H1 (cell line): ENCODE results near the gene PIEZO1. TPM values are rescaled to one million over a fixed set of nuclear protein-coding genes. Genes with fewer than 3 reads are reported as not detected.
A peak's percentile ranks its signal among the peaks of the same experiment; 100 is the strongest.

Experiments
- CTCF ChIA-PET: fragments of 300-600 bp; sonication (Branson Sonifier 250); formaldehyde crosslinking; loops from one replicate; lab custom pipeline; 2021; ENCODE audit not compliant: partially characterized antibody; lab: Charles Lee
- POLR2A ChIA-PET: fragments of 300-600 bp; sonication (Branson Sonifier 250); formaldehyde crosslinking; loops from one replicate; lab custom pipeline; 2021; ENCODE audit warnings: inconsistent platforms; ENCODE audit not compliant: partially characterized antibody; lab: Charles Lee
- DNase-seq, 2 experiments: peaks; one replicate each; pipeline versions ENCODE4 v3.0.0 to v3.0.0-alpha.2; 2010 to 2022; ENCODE audit warnings: low spot score in 2 of 2, low read depth in 1 of 2, mixed read lengths in 1 of 2
- FAIRE-seq: peaks from 2 replicates; lab custom pipeline; 2011; peaks lifted over from hg19 to GRCh38; lab: Jason Lieb, UNC
- H2AFZ ChIP-seq: 2 replicates; pipeline ENCODE4 v1.8.1; 2012; ENCODE audit warnings: low read length, inconsistent platforms
- H2AK5ac ChIP-seq: 2 replicates; pipeline ENCODE4 v1.6.1; 2013; ENCODE audit warnings: low read depth, low read length
- H2BK120ac ChIP-seq: replicated peaks from 2 replicates; pipeline ENCODE3; 2013; ENCODE audit warnings: low read depth, low read length, inconsistent platforms
- H2BK12ac ChIP-seq: 2 replicates; pipeline ENCODE4 v1.6.1; 2013; ENCODE audit warnings: low read depth, low read length
- H2BK15ac ChIP-seq: 2 replicates; pipeline ENCODE4 v1.6.1; 2013; ENCODE audit warnings: low read length
- H2BK20ac ChIP-seq: 2 replicates; pipeline ENCODE4 v1.6.1; 2013; ENCODE audit warnings: low read length
- H2BK5ac ChIP-seq: 2 replicates; pipeline ENCODE4 v1.6.1; 2013; ENCODE audit warnings: low read depth, low read length
- H3K14ac ChIP-seq: 2 replicates; pipeline ENCODE4 v1.6.1; 2013; ENCODE audit warnings: inconsistent platforms; ENCODE audit not compliant: insufficient read length
- H3K18ac ChIP-seq: 2 replicates; pipeline ENCODE4 v1.6.1; 2013; ENCODE audit warnings: low read length; ENCODE audit errors: extremely low read depth
- H3K23ac ChIP-seq: 2 replicates; pipeline ENCODE4 v1.6.1; 2013; ENCODE audit warnings: inconsistent platforms; ENCODE audit not compliant: insufficient read length
- H3K23me2 ChIP-seq: 2 replicates; pipeline ENCODE4 v1.6.1; 2013; ENCODE audit warnings: low read depth, low read length
- H3K27ac ChIP-seq: 2 replicates; pipeline ENCODE4 v1.6.1; 2011; ENCODE audit warnings: low read depth, low read length, inconsistent platforms
- H3K27me3 ChIP-seq, 4 experiments: replicated peaks in 1 of 4; 1 replicate in 1 of 4; 2 replicates in 3 of 4; pipeline versions ENCODE4 v1.6.1 to v1.8.1; 2011 to 2013; ENCODE audit warnings: low read length in 3 of 4, mild to moderate bottlenecking in 3 of 4, inconsistent platforms in 2 of 4, mixed read lengths in 2 of 4, moderate library complexity in 1 of 4; ENCODE audit not compliant: control insufficient read depth in 3 of 4, insufficient read depth in 3 of 4; ENCODE audit errors: extremely low read depth in 1 of 4
- H3K36me3 ChIP-seq, 4 experiments: 2 replicates each; pipeline versions ENCODE4 v1.6.1 to v1.8.1; 2011 to 2013; ENCODE audit warnings: mild to moderate bottlenecking in 4 of 4, low read length in 3 of 4, moderate library complexity in 2 of 4, control low read depth in 1 of 4, inconsistent platforms in 1 of 4; ENCODE audit not compliant: insufficient read depth in 4 of 4, control insufficient read depth in 2 of 4
- H3K4ac ChIP-seq: replicated peaks from 2 replicates; pipeline ENCODE3; 2013; ENCODE audit warnings: low read length, low read depth, mixed read lengths, inconsistent platforms; ENCODE audit not compliant: insufficient read length
- H3K4me1 ChIP-seq, 4 experiments: replicated peaks in 1 of 4; 1 replicate in 1 of 4; 2 replicates in 3 of 4; pipeline versions ENCODE4 v1.6.1 to v1.8.1; 2011 to 2013; ENCODE audit warnings: low read length in 3 of 4, inconsistent platforms in 2 of 4, mixed read lengths in 1 of 4; ENCODE audit not compliant: insufficient read depth in 4 of 4, control insufficient read depth in 3 of 4
- H3K4me2 ChIP-seq, 2 experiments: 2 replicates each; pipeline versions ENCODE4 v1.6.1 to v1.8.1; 2011 to 2013; ENCODE audit warnings: low read depth in 2 of 2, low read length in 2 of 2, control low read depth in 1 of 2, inconsistent platforms in 1 of 2, mild to moderate bottlenecking in 1 of 2; ENCODE audit not compliant: insufficient read depth in 1 of 2
- H3K4me3 ChIP-seq, 4 experiments: fragments of 200-600, 300-600 bp in 1 of 4; sonication (generic), shearing (Covaris generic), sonication (Bioruptor Twin) in 1 of 4; 2 replicates each; pipeline versions ENCODE4 v1.5.1 to v1.8.1; 2011 to 2016; ENCODE audit warnings: low read length in 4 of 4, low read depth in 3 of 4, control low read depth in 2 of 4, inconsistent platforms in 2 of 4, mild to moderate bottlenecking in 2 of 4, mixed read lengths in 1 of 4, moderate library complexity in 1 of 4; ENCODE audit not compliant: insufficient read depth in 2 of 4; ENCODE audit errors: extremely low read depth in 1 of 4
- H3K56ac ChIP-seq: replicated peaks from 2 replicates; pipeline ENCODE3; 2013; ENCODE audit warnings: low read depth, mild to moderate bottlenecking, mixed read lengths, low read length, inconsistent platforms; ENCODE audit not compliant: insufficient read length
- H3K79me1 ChIP-seq: 2 replicates; pipeline ENCODE4 v1.6.1; 2013; ENCODE audit warnings: low read depth, low read length, control low read depth
- H3K79me2 ChIP-seq, 2 experiments: 2 replicates each; pipeline versions ENCODE4 v1.6.1 to v1.8.1; 2012 to 2013; ENCODE audit warnings: low read length in 2 of 2, mild to moderate bottlenecking in 2 of 2, inconsistent platforms in 1 of 2; ENCODE audit not compliant: insufficient read depth in 2 of 2, control insufficient read depth in 1 of 2
- H3K9ac ChIP-seq, 4 experiments: replicated peaks in 1 of 4; 1 replicate in 1 of 4; 2 replicates in 3 of 4; pipeline versions ENCODE4 v1.6.1 to v1.8.1; 2011 to 2013; ENCODE audit warnings: low read depth in 3 of 4, low read length in 3 of 4, control low read depth in 2 of 4, mild to moderate bottlenecking in 2 of 4, moderate library complexity in 2 of 4, inconsistent platforms in 1 of 4; ENCODE audit errors: extremely low read depth in 1 of 4
- H3K9me3 ChIP-seq, 2 experiments: 2 replicates each; pipeline versions ENCODE4 v1.6.1 to v1.8.1; 2012 to 2013; ENCODE audit warnings: mild to moderate bottlenecking in 2 of 2, moderate library complexity in 2 of 2, control low read depth in 1 of 2, inconsistent platforms in 1 of 2, low read depth in 1 of 2, low read length in 1 of 2, mixed read lengths in 1 of 2; ENCODE audit not compliant: insufficient read depth in 2 of 2
- H4K20me1 ChIP-seq, 2 experiments: replicated peaks in 1 of 2; 2 replicates each; pipeline versions ENCODE3 to v1.8.1; 2011 to 2013; ENCODE audit warnings: inconsistent platforms in 2 of 2, low read length in 2 of 2, mild to moderate bottlenecking in 1 of 2; ENCODE audit not compliant: insufficient read depth in 2 of 2, control insufficient read depth in 1 of 2
- H4K5ac ChIP-seq: 2 replicates; pipeline ENCODE4 v1.6.1; 2013; ENCODE audit warnings: low read length, low read depth, mixed read lengths, inconsistent platforms; ENCODE audit not compliant: insufficient read length
- H4K8ac ChIP-seq: 2 replicates; pipeline ENCODE4 v1.8.0; 2013; ENCODE audit warnings: mild to moderate bottlenecking, moderate library complexity, low read length, inconsistent platforms; ENCODE audit not compliant: insufficient read depth; ENCODE audit errors: extremely low read depth
- H4K91ac ChIP-seq: replicated peaks from 2 replicates; pipeline ENCODE3; 2013; ENCODE audit warnings: low read length, mixed read lengths, inconsistent platforms; ENCODE audit not compliant: insufficient read length
- CBX5 ChIP-seq: fragments of 300-800, 300-1000 bp; sonication (generic); IDR thresholded peaks from 2 replicates; pipeline ENCODE4 v1.7.1; 2016; ENCODE audit warnings: antibody characterized with exemption, low read length, low read depth
- CBX8 ChIP-seq: fragments of 300-800, 300-1000 bp; sonication (generic); IDR thresholded peaks from 2 replicates; pipeline ENCODE4 v1.7.1; 2016; ENCODE audit warnings: low read depth, low read length, borderline replicate concordance
- CREB1 ChIP-seq: IDR thresholded peaks from 2 replicates; pipeline ENCODE4 v1.6.1; 2012; ENCODE audit warnings: inconsistent platforms
- EZH2 ChIP-seq: fragments of 200-600 bp; sonication (generic); IDR thresholded peaks from 2 replicates; pipeline ENCODE4 v1.7.1; 2012; ENCODE audit warnings: low read depth, mild to moderate bottlenecking, moderate library complexity, low read length, inconsistent platforms; ENCODE audit not compliant: severe bottlenecking
- FOSL1 ChIP-seq: IDR thresholded peaks from 2 replicates; pipeline ENCODE4 v1.6.1; 2011; ENCODE audit warnings: mild to moderate bottlenecking, low read depth, low read length, moderate library complexity; ENCODE audit not compliant: insufficient read depth
- JUND ChIP-seq: IDR thresholded peaks from 2 replicates; pipeline ENCODE4 v1.6.1; 2011; ENCODE audit warnings: mild to moderate bottlenecking, improper control_type of control experiment, low read length
- KDM5A ChIP-seq: fragments of 200-600 bp; IDR thresholded peaks from 2 replicates; pipeline ENCODE4 v1.7.1; 2012; ENCODE audit warnings: mild to moderate bottlenecking, low read length, inconsistent platforms, mixed read lengths
- MAX ChIP-seq: IDR thresholded peaks from 2 replicates; pipeline ENCODE4 v1.6.1; 2012; ENCODE audit warnings: inconsistent platforms
- RBBP5 ChIP-seq: IDR thresholded peaks from 2 replicates; pipeline ENCODE4 v1.7.1; 2012; ENCODE audit warnings: low read depth, mild to moderate bottlenecking, inconsistent platforms, low read length, moderate library complexity, borderline replicate concordance
- RFX5 ChIP-seq: IDR thresholded peaks from 2 replicates; pipeline ENCODE4 v1.6.1; 2011; ENCODE audit warnings: low read depth, low read length, improper control_type of control experiment, borderline replicate concordance
- SIX5 ChIP-seq: IDR thresholded peaks from 2 replicates; pipeline ENCODE4 v1.6.1; 2011; ENCODE audit warnings: mild to moderate bottlenecking, low read depth, low read length
- SP1 ChIP-seq: IDR thresholded peaks from 2 replicates; pipeline ENCODE4 v1.6.1; 2011; ENCODE audit warnings: low read depth, low read length
- WGBS, 2 experiments: shearing (Covaris generic) in 1 of 2; methylation state at CpG; one replicate each; pipeline versions ENCODE4 v1.1.6 to v1.1.7; 2013 to 2015; ENCODE audit warnings: low lambda C conversion rate in 2 of 2, mixed read lengths in 2 of 2, inconsistent platforms in 1 of 2, low coverage in 1 of 2, missing lambda C conversion rate in 1 of 2; ENCODE audit not compliant: insufficient replicate concordance in 2 of 2, insufficient coverage in 1 of 2, insufficient read length in 1 of 2; ENCODE audit errors: extremely low coverage in 1 of 2, missing lambda C conversion rate in 1 of 2; 5-methylcytosine and 5-hydroxymethylcytosine counted together
- polyA plus RNA-seq, 7 experiments: library from polyadenylated mRNA; depleted of rRNA in 3 of 7; stranded (reverse) in 5 of 7; unstranded in 2 of 7; fragments of >200 nt in 5 of 7; fragments of 200-250 nt in 2 of 7; gene quantifications; 1 replicate in 5 of 7; 2 replicates in 1 of 7; 4 replicates in 1 of 7; pipeline versions ENCODE4 v1.2.1 to v1.2.3, GENCODE V29; 2011 to 2013; ENCODE audit warnings: missing spikeins in 2 of 7, mixed read lengths in 2 of 7
- total RNA-seq: library from RNA; stranded (reverse); fragmentation: NEBNext Ultra II Directional; extraction: Animal tissue kit (Norgen Biotek cat#: 25700); gene quantifications from 2 replicates; pipeline ENCODE4 v1.2.1, GENCODE V29; 2021
- TF ChIP-seq, protein P1 (sequence below): IDR thresholded peaks from 2 replicates; pipeline ENCODE4 v1.6.1; 2011; ENCODE audit warnings: low read depth, mild to moderate bottlenecking, low read length; ENCODE audit not compliant: insufficient read depth

PIEZO1 gene
- total and polyA plus RNA-seq, 2 of the 8 experiments (the other 6 are each of a cell fraction or from before 2014, with no cell fraction given): 42.3 to 67.5 TPM

DNA sequence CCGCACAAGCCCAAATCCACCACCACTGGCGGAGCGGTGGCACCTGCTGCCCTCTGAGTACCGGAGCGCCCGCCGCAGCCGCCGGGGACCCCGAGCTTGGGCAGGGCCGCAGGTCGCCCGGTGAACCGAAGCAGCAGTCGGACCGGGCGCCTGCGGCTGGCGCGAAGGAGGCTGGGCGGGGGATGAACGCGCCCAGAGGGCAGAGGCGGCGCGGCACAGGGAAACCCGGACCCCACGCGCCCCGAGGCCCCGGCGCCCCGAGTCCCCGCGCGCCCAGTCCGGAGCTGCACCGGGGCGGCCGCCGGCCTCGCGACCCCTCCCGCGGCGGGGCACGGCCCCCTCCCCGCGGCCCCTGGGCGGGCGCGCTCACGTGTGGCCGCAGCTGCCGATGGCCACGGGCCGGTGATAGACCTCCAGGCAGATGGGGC lies 79.2 kb downstream of the PIEZO1 start:
- Histone ChIP-seq H2AFZ (no peak overlapping the region), H3K27ac (no peak overlapping the region; the same call in 1 of the 2 replicates), H3K9me3 (no peaks in the 10 kb centered on the region), H2BK15ac (no peak overlapping the region), H3K4me1 (peaks cover 0 to 6% (median 3%) of the 10 kb centered on the region in 4 experiments; a peak in 4 of 7 replicates), H3K18ac (no peak overlapping the region), H4K8ac (peak overlapping the region; percentile 79), H4K91ac (no peak overlapping the region), H3K23ac (no peak overlapping the region), H3K27me3 (no peaks in the 10 kb centered on the region), H2BK12ac (no peak overlapping the region), H2BK120ac (no peak overlapping the region), H3K4ac (no peak overlapping the region), H2BK5ac (no peak overlapping the region), H3K4me2 (peak overlapping the region; percentile 69 to 98), H3K23me2 (peaks cover 15% of the 10 kb centered on the region; the same call in 1 of the 2 replicates), H3K79me2 (peaks cover 0 to 39% of the 10 kb centered on the region in 2 experiments; a peak in 2 of 4 replicates), H2BK20ac (no peak overlapping the region), H3K36me3 (no peaks in the 10 kb centered on the region), H3K79me1 (peaks cover 12% of the 10 kb centered on the region), H4K5ac (no peak overlapping the region), H3K56ac (no peak overlapping the region), H4K20me1 (peaks cover 1 to 4% of the 10 kb centered on the region in 2 experiments), H3K9ac (peak overlapping the region; percentile 55 to 94 (median 84); a peak in 6 of 7 replicates), H3K4me3 (peak overlapping the region; percentile 86 to 100 (median 92)), H3K14ac (no peak overlapping the region), H2AK5ac (no peak overlapping the region)
- DNase-seq (no peak), FAIRE-seq (no peak)
- POLR2A ChIA-PET: interaction anchor here (1.1 to 2.3 kb wide), 3 partner anchors 9 to 21 kb away, joined by 5 to 8 read pairs (median 6); partner anchors contain the start of gene SNAI3
- 4% methylated on average over 28 of the region's 57 CpGs; no CpG with 5 or more reads in 1 of the 2 experiments for WGBS, 2 experiments
- CTCF ChIA-PET: interaction anchor here (0.8 to 3.3 kb wide), 7 partner anchors 10 to 57 kb away, joined by 3 to 14 read pairs (median 5); no protein-coding TSS in a partner anchor
- TF ChIP-seq CREB1 (no peak), FOSL1 (no peak), CBX5 (no peak), RFX5 (no peak), SP1 (no peak), KDM5A (no peak), EZH2 (no peak), JUND (no peak), CBX8 (no peak), MAX (no peak), RBBP5 (no peak), SIX5 (no peak)
- TF ChIP-seq, protein P1, sequence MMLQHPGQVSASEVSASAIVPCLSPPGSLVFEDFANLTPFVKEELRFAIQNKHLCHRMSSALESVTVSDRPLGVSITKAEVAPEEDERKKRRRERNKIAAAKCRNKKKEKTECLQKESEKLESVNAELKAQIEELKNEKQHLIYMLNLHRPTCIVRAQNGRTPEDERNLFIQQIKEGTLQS: no peak
